ENCODE measurements around the gene RAD51B. TPM values are rescaled to one million over a fixed set of nuclear protein-coding genes. Genes with fewer than 3 reads are reported as not detected.

RAD51B gene
- total RNA-seq, 2 donors from 2014 or later: 9.3 to 12.1 TPM

GRCh38 chr14:68520637-68521556, 701.3 kb downstream of the RAD51B start:
- peaks cover 25 to 62% of the 10 kb centered on the region in 2 donors for H3K4me1 ChIP-seq (ENCODE audit: control insufficient read depth in 1 of 2, low read depth in 2 of 2)
- no peak for ATAC-seq (ENCODE audit: insufficient number of reproducible peaks, low FRiP score, low read depth)
- no peak for TF ChIP-seq CTCF (IDR thresholded peaks at IDR 0.05)

GRCh38 chr14:68521557-68521901, 702.0 kb downstream of the RAD51B start:
- H3K4me3 ChIP-seq: no peak overlapping the region
- peaks cover 27 to 69% of the 10 kb centered on the region in 2 donors for H3K4me1 ChIP-seq (ENCODE audit: control insufficient read depth in 1 of 2, low read depth in 2 of 2)
- H3K27ac ChIP-seq: peak overlapping the region; percentile 61 to 66
- TF ChIP-seq CTCF (IDR thresholded peaks at IDR 0.05): no peak
- H3K27me3 ChIP-seq (replicated peaks; ENCODE audit: insufficient read depth): no peaks in the 10 kb centered on the region
- no peak for DNase-seq (ENCODE audit: low spot score)
- ATAC-seq (ENCODE audit: insufficient number of reproducible peaks, low FRiP score, low read depth): no peak
- H3K9me3 ChIP-seq: no peaks in the 10 kb centered on the region
- no peaks in the 10 kb centered on the region for H3K36me3 ChIP-seq

More at GRCh38 chr14:68520637-68521556, 701.3 kb downstream of the RAD51B start:
- Histone ChIP-seq H3K27ac (peak overlapping the region; percentile 61 to 66), H3K9me3 (no peaks in the 10 kb centered on the region), H3K4me3 (no peak overlapping the region), H3K36me3 (no peaks in the 10 kb centered on the region), H3K27me3 (replicated peaks; ENCODE audit: insufficient read depth) (no peaks in the 10 kb centered on the region)
- no peak for DNase-seq (ENCODE audit: low spot score)

- peaks cover 31 to 74% of the 10 kb centered on the region in 2 donors for H3K4me1 ChIP-seq (ENCODE audit: control insufficient read depth in 1 of 2, low read depth in 2 of 2)
- ATAC-seq (ENCODE audit: insufficient number of reproducible peaks, low FRiP score, low read depth): no peak
Measured at GRCh38 chr14:68521961-68522509, 702.5 kb downstream of the RAD51B start.

GRCh38 chr14:68522510-68523325, 703.1 kb downstream of the RAD51B start:
- H3K4me1 ChIP-seq (ENCODE audit: control insufficient read depth in 1 of 2, low read depth in 2 of 2): peaks cover 37 to 81% of the 10 kb centered on the region in 2 donors
- H3K27me3 ChIP-seq (replicated peaks; ENCODE audit: insufficient read depth): no peaks in the 10 kb centered on the region
- H3K27ac ChIP-seq: peak overlapping the region; percentile 61 to 66
- H3K36me3 ChIP-seq: no peaks in the 10 kb centered on the region
- DNase-seq (ENCODE audit: low spot score) (no peak), ATAC-seq (ENCODE audit: insufficient number of reproducible peaks, low FRiP score, low read depth) (no peak)
- H3K9me3 ChIP-seq: no peaks in the 10 kb centered on the region
- TF ChIP-seq CTCF (IDR thresholded peaks at IDR 0.05): no peak
- no peak overlapping the region for H3K4me3 ChIP-seq

More at GRCh38 chr14:68521961-68522509, 702.5 kb downstream of the RAD51B start:
- no peak for DNase-seq (ENCODE audit: low spot score)
- no peaks in the 10 kb centered on the region for H3K9me3 ChIP-seq
- no peak for TF ChIP-seq CTCF (IDR thresholded peaks at IDR 0.05)
- no peaks in the 10 kb centered on the region for H3K27me3 ChIP-seq (replicated peaks; ENCODE audit: insufficient read depth)
- H3K27ac ChIP-seq: peak overlapping the region; percentile 61 to 66
- H3K4me3 ChIP-seq: no peak overlapping the region
- H3K36me3 ChIP-seq: no peaks in the 10 kb centered on the region

- Histone ChIP-seq H3K4me3 (no peak overlapping the region), H3K4me1 (ENCODE audit: control insufficient read depth in 1 of 2, low read depth in 2 of 2) (peaks cover 41 to 82% of the 10 kb centered on the region in 2 donors), H3K36me3 (no peaks in the 10 kb centered on the region), H3K27ac (peak overlapping the region; percentile 61 to 66), H3K27me3 (replicated peaks; ENCODE audit: insufficient read depth) (no peaks in the 10 kb centered on the region), H3K9me3 (no peaks in the 10 kb centered on the region)
- no peak for ATAC-seq (ENCODE audit: insufficient number of reproducible peaks, low FRiP score, low read depth)
- TF ChIP-seq CTCF (IDR thresholded peaks at IDR 0.05): no peak
- no peak for DNase-seq (ENCODE audit: low spot score)
Measured at GRCh38 chr14:68523326-68523610, 703.7 kb downstream of the RAD51B start.

All from thoracic aorta (tissue), 2 donors.